HL-60/S4 (cell line): ENCODE results near the gene PEF1.

Source experiments
- in situ Hi-C: fragments of 300-500 bp; cut with MboI; formaldehyde crosslinking; loops from 2 replicates; pipeline ENCODE4 v1.14.3; 2022; ENCODE audit warnings: low sequenced_read_pairs

PEF1 gene

DNA sequence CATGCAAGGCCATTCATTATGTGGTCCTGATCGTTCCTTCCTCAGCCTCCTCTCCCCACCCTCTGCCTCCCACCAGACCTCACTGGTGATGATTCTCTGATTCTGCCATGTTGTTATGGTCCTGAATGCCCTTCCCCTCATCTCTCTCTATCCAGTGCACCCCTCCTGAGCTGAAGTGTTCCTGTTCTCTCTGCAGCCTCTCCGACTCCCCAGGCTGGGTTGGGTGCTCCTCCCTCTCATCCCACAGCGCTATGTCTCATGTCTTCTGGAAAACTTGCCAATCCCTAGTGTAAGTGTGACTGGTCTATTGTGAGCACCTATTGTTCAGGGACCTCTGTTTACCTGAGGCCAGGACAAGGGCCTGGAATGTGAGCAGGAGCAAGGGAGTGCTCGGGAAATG lies 11.1 kb upstream of the PEF1 start:
- in situ Hi-C loops: no loop called here

DNA sequence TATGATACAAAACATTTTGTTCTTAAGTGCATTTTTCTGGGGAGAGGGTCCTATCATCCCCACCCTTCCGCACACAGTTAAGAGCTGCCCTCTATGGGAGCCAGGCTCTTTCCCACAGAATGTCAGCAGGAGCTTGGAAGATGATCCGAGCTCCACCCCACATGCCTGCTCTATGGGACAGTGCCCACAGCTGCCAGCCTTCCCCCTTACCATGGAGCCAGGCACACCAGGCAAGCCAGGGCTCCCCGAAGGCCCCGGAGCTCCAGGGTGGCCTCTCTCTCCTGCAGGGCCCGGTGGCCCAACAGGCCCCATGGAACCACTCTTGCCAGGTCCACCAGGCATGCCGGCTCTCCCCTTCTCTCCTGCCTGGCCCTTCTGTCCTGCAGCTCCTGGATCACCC lies 10.4 kb upstream of the PEF1 start:
- in situ Hi-C loops: no loop called here

DNA sequence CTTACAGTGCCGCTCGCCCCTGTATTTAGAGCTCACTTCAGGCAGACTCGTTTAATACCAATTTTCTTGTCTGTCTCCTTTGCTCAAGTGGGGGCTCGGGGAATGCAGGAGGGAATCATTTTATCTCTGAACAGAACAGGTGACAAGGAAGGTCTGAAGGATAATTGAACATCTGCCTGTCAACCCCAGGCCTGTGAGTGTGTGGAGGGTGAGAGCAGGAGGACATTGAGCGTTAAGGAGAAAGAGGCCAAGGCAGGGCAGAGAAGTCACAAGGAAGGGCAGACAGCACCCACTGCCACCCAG lies 9.7 kb upstream of the PEF1 start:
- in situ Hi-C loops: no loop called here

DNA sequence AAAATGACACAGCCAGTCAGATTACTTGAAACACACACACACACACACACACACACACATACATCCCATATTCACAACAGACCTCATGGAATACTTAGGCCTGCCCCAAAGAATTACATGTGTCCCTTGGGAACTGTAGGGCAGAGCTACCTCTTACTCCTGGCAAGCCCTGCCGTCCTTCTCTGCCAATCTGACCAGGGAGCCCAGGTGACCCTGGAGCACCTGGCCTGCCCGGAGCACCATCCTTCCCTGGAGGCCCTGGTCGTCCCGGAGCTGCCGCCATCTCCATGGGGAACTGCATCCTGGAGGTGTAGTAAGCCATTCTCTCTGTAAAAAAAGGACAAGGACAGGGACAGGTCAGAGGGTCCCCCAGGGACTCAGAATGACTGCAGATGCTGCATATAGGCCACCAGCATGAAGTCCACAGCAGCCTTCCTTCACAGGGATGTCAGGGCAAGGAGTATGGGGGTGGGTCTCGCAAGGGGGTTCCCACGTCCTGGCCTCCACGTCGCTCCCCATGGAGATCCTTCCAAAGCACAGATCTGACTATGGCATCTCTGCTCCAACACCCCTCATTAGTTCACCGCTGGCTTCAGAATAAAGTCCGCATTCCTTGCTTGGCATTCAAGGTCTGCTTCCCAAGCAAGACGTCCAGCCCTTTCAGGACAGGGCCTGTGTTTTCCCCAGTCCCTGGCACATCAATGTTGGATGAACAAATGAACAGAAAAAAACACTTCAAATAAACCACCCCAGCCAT lies 9.2 kb upstream of the PEF1 start:
- in situ Hi-C loops: no loop called here

DNA sequence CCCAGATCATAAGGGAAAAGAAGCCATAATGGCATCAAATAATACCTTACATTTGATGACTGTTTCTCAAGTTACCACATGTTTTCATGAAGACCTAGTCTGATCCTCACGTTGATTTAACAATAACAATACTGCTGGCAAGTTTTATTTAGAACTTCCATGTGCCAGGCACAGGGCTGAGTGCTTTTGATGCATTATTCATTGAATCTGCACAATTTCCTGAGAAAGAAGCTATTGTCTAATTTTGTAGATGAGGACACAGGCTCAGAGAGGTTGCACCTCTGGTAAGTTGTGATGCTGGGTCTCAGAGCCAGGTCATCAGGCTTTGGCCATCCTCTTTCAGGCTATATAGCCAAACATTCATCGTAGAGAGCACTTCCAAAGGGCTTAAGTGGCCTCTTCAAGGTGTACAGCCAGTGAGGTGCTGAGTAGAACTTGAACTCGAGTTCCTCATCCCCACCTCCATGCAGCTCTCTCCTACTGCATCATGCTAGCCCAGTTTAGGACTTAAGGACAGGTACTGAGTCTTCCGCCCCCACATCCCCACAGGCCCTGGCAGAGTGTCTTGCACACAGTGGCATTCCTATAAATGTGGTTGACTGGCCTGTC lies 8.3 kb upstream of the PEF1 start:
- in situ Hi-C loops: no loop called here

DNA sequence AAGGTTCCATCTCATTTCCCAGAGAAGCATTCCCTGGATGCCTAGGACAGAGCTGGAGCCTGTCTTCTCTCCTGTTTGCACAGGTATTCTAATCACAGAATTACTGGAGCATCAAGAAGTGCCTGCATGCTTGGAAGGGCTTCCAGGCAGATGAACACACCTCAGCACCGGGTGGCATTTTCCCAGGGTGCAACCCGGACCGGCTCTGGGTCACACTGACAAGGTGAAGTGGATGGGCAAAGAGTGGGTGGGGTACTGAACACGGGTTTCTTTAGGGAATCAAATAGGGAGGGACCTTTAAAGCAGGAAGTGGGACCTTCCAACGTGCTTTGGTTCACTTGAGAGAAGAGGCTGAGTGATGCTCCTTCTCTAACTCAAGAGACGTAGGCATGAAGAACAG lies 7.1 kb upstream of the PEF1 start:
- in situ Hi-C loops: no loop called here

DNA sequence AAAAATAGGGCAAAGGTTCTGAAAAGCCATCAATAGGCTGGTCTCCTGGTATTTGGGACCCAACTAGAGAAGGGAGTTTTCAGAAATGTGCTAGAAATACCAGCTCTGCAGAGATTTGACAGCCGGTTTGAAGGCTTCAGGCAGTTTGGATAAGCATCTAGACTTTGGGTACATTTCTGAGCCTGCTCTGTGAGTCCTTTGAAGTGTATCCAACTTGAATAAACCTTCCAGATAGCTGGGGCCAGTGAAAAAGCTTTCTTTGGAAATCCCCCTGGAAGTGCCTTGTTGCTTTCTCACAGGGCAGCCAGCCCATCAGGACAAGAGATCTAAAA lies 6.4 kb upstream of the PEF1 start:
- in situ Hi-C loops: no loop called here

DNA sequence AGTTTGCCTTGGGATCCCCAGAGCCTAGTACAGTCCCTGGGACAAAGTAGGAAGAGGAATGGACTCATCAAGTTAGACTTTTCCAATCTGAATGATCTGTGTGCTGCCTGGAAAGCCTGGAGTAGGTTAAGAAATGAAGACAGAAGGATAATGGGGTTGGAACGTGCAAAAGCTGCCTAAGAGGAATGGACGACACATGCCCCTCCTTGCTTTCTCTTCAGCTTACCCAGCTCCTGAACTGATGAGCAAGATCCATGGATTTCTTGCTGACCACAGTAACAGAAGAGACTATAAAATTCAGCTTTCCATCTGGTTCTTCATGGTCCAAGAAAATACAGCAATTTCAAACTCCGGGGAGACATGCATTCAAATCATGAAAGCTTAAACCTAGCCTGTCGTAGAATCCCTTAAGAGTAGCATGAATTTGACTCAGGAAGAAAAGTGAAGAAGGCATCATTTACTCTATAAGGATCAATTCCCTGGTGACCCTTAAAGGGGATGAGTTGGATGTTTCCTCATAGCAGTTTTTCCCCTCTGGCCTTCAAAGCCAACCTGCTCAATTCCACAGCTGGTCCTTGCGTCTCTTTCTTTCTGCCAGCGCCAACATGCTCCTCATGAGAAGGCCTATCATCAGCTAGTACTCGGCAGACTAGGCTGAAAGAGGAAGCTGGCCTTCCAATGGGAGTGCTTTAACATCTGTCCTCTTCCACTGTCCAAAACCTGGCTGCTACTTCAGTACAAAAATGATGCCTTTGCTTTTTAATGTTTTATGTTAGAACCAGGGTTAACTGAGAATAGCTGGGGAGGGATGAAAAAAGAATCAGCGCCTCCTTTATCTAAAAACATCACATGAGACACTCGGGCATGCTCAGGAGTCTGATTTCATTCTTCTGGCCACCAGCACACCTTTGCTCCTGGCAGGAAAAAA lies 5.7 kb upstream of the PEF1 start:
- in situ Hi-C loops: no loop called here

DNA sequence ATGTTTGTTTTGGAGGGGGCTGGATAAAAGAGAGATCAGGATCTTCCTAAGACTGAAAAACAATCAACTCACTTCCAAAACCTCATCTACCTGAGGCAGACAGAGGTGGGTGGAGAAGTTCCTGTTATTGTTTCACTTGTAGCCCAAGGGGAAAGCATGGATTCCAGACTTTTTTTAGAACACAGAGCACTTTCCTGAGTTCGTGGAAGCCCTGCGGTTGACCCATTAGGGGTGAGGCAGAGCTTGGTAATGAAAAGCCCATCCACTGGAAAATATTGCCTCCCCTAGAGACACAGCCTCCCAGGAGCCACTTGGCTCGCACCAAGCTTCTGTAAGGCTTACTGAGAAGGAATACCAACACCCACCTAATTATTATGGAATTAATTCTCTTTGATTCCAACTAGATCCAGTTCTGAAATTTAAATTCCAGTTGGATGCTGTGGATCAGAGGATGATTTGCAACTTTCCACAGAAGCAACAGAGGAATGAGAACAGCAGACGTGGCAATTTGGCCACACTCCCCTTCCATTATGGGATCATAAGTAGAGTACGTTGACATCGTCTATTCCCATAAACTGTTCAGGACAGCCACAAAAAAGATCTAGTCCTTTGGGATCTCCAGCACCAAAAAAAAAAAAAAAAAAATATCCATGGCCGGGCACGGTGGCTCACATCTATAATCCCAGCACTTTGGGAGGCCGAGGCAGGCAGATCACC lies 4.1 kb upstream of the PEF1 start:
- in situ Hi-C loops: no loop called here

DNA sequence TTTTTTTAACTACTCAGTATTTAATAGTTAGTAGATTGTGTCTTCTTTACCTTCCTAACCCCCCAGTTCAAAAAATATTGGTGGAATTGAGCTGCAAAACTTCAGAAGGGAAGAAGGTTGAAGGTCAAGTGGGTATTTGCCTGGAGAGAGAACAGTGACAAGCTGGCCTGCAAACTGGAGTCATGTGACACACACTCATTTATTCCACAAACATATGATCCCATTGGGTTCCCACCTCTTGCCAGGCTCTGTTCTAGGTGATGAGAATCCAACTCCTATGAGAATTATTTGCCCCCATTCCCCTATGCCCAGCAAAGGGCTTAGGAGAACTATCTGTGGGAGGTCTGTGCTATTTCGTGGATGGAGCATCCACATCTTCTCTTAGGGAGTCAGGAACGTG lies 3.5 kb upstream of the PEF1 start:
- in situ Hi-C loops: no loop called here

DNA sequence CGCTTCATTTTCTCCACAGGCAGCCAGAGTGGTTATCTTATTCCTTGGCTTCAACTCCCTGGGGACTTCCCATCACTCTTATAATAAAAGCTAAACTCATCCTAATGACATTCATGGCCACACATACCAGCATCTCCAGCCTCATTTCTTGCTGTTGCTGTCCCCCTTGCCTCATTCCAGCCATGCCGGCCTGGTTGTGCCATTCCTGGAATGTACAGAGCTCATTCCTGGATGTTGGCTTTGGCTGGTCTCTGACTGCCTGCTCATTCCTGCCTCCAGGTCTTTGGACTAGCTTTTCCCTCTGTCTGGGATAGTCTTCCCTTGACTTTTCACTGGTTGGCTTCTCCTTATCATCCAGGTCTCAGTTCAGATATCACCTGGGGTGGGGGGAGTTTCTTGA lies 2.4 kb upstream of the PEF1 start:
- in situ Hi-C loops: no loop called here

DNA sequence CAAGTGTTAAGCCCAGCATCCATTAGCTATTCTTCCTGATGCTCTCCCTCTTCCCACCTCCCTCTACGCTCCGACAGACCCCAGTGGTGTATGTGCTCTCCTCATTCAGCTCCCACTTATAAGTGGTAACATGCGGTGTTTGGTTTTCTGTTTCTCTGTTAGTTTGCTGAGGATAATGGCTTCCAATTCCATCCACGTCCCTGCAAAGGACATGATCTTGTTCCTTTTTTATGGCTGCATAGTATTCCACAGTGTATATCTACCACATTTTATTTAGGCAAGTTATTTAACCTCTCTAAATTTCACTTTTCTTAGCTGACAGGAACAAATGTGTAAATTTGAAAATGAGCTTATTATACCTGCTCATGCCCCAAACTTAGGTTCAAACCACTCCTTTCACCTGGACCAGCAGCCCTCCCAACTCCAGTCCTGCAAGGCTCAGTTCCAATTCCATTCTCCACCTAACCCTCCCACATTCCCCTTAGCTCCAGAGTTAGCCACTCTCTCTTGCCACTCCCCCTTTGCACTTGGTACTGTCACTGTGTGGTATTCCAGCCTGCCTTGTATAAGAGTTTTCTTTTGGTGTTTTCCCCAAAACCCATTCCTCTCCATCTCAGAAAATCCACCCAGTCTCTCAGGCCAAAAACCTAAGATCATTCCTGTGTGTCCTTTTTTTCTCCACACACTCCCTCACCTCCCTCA lies 1.7 kb upstream of the PEF1 start:
- in situ Hi-C loops: no loop called here

DNA sequence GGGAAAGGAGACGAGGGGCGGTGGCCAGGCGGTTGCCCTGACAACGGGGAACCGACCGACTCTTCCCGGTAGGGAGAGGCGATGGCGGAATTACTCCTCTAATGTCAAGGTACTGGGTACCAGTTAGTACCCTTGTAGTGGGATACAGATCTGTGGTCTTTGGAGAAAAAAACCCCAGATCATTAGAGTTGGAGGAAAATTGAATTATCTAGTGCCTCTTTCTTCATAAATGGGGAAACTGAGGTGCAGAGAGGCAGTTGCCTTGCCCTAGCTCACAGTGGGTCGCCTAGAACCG lies 545 bp upstream of the PEF1 start:
- in situ Hi-C loops: no loop called here

DNA sequence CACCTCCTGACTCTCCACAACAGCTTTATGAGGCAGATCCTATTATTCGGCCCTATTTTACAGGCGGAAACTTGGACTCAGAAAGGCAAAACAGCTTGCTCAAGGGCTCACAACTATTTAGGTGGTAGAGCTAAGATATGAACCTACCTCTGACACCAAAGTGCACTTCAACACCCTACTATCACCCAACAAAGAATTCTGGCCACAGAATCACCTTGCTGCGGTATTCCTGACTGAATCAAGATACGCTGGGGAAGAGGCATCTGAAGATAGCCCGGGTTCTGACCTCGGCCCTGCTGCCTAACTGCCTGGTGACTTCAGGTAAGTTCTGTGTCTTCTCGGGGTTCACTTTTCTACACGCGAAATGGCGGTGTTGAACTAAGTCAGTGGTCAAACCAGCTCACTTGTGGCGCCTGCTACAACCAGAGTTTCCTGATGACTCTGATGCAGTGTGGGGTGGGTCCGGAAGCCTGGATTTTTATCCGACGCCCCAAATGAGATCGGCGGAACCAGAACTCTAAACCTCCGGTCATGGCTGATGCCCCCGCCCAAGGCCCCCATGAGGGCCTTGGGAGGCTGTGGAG lies 608 bp downstream of the PEF1 start:
- in situ Hi-C loops: no loop called here

DNA sequence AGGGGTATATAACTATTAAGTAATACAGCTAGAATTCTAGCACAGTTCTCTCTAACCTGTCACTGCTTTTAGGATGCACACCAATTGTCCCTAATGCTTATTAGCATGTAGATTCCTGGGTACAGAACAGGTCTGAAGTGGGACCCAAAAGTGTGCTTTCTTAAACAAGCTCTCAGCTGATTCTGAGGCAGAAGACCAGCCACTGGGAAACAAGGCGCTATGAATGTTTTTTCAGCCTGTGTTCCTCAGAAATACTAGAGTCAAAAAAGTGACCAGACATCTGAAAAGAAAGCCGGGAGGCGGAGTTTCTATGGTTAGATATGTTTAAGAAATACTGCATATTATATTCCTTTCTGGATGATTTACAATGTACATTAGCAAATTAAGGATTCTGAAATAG lies 1.8 kb downstream of the PEF1 start:
- in situ Hi-C loops: no loop called here

DNA sequence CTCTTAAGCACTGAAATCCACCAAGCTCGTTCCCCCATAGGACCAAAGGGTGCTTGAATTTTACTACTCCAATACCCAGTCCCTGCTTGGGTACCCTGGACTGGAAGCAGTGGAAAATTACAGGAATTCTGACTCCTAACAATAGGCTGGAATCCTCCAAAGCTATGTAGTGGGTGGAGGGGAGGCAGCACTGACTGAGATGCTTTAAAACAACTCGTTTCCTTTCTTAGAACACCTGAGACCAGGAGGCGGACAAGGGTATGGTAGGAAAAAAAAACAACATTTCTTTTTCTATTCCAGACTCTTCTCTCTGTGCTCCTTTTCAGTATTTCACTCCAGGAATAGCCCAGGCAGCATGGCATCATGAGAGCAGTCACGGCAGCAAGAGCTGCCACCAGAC lies 2.3 kb downstream of the PEF1 start:
- in situ Hi-C loops: no loop called here

DNA sequence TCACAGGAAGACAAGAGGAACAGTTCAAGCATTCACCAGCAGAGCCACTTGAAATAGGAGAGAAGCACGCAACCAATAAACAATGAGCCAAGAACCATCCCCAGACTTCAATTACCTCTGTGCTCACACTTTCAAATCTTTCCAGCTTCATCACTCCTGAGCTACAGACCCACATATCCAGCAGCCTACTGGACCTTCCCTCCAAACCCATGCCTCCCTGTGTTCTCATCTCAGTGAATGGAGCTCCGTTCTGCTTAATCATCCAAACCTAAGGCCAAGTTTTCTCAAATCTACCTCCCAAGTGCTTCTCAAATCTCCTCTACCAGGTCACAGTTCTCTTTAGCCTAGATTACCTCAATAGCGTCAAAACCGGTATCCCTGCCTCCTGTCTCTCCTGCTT lies 3.7 kb downstream of the PEF1 start:
- in situ Hi-C loops: no loop called here

DNA sequence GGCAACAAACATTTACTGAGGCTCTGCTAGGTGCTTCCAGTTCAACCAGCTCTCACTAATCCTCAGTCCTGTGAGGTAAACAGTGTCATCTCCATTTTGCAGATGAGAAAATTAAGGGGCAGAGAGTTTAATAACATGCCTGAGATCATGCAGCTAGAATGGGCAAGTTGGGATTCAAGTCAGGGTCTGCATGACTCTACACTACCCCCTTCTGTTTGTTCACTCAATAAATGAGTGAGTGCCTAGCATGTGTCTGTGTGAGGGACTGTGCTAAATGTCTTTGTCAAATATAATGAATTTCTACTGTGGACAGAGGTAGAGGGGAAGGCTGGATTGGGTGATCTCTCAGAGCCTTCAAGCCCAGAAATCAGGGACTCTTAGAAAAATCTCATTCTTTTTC lies 4.5 kb downstream of the PEF1 start:
- in situ Hi-C loops: no loop called here

DNA sequence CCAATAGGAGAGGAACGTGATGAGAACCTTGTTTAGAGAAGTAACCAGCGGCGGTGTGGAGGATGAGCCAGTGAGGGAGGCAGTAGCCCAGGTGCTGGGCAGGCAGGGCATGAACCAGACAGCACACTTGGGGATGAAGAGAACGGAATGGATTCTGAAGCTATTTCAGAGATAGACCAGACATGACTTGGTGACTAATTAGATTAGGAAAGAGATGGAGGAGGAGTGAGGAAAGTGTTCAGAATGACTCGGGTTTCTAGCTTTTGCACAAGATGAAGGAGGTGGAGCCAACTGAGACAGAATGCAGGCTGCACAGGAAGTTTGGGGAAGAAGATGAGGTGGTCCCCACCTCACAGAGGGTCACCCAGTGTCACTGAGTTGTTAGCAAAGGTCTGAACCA lies 5.1 kb downstream of the PEF1 start:
- in situ Hi-C loops: no loop called here

DNA sequence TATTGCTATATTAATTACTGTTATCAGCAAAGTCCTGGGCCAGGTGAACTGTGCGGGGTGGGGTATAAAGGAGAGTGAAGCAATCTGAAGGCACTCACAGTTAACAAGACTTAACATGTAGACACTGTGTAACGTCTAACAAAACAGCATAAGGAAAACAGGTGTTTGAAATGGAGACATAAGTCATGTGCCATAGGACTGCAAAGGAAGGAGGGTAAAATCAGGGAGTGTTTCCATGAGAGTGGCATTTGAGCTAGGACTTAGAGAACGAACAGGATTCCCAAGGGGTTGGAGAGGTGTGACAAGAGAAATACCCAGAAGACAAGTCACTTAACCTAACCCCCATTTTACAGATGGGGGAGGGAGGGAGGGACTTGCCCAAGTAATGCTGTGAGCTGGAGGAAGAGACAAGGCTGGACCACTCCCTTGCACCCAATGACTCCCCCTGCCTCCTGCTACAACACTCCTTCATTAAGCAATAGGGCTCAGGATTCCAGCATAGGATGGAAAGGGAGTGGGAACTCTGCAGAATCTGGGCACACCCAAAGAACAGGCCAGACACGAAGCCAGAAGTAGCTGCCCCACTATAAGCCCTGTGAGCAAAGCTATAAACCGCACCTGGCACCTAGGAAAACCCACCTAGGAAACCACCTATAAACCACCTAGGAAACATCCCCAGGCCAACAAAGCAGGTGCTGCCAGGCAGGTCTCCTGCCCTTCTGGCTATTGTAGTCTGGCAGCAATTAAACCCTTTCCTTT lies 6.6 kb downstream of the PEF1 start:
- in situ Hi-C loops: no loop called here
